ENCODE measurements around the gene SLC24A3.

The SLC24A3 gene

GRCh38 chr20:19310541-19310940, 98.1 kb downstream of the SLC24A3 start:
- no peak for FAIRE-seq

- no peak for FAIRE-seq
Measured at GRCh38 chr20:19313342-19314069, 101.1 kb downstream of the SLC24A3 start.

DNA sequence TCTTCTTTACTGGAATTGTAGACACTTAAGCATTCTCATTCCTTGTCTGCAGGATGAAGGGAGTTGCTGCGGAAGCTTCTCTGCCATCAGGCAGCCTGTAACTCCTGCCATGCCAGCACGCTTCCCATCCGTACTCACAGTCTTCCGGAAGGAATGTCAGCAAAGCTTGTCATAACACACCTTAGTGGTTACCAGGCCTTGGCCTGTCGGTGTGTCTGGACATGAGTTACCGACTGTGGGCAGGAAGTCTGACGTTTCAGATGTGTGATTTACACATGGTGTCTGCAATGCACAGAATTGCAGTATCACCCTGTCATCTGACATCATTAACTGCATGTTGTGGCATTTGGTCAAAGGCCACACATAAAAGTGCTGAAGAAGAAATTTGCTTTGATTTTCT, 102.2 kb downstream of the SLC24A3 start:
- no peak for FAIRE-seq

GRCh38 chr20:19317237-19318069, 105.0 kb downstream of the SLC24A3 start:
- FAIRE-seq = no peak

DNA sequence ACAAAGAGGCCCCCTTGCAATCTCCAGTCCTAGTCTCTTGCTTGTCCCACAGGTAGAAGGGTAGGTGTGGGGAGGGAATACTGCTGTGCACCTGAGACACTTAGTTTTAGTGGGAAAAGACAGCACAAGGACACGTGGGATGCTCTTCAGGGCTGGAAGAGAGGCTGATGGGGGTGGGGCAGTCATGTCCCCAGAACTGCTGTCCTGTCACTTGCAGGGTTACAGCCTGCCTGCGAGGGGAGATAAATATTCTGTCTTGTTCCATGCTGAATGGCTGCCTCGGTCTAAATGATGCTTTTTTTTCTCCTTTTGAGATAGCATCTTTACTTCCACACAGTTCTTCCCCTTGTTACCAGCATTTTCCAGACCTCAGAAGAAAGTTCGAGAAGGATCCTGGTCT, 106.2 kb downstream of the SLC24A3 start:
- FAIRE-seq = no peak

- FAIRE-seq = no peak
Measured at GRCh38 chr20:19320005-19320404, 107.6 kb downstream of the SLC24A3 start.

DNA sequence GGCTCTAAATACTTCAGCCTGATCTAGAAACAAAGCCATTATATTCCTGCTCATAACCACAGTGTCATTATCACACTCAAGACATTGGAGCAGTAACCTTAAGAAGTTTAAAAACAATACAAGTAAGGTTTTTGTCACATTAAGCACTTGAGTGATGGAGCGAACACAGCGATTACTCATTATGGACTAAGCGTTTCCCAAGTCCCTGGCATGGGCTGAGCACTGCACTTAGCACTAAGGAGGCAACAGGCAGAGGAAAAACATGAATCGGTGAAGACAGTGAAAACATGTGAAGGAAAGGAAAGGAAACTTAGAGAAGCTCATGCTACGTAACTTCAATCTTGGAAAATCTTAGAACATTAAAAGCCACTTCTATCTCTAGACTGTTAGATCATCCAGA, 108.7 kb downstream of the SLC24A3 start:
- FAIRE-seq = no peak

DNA sequence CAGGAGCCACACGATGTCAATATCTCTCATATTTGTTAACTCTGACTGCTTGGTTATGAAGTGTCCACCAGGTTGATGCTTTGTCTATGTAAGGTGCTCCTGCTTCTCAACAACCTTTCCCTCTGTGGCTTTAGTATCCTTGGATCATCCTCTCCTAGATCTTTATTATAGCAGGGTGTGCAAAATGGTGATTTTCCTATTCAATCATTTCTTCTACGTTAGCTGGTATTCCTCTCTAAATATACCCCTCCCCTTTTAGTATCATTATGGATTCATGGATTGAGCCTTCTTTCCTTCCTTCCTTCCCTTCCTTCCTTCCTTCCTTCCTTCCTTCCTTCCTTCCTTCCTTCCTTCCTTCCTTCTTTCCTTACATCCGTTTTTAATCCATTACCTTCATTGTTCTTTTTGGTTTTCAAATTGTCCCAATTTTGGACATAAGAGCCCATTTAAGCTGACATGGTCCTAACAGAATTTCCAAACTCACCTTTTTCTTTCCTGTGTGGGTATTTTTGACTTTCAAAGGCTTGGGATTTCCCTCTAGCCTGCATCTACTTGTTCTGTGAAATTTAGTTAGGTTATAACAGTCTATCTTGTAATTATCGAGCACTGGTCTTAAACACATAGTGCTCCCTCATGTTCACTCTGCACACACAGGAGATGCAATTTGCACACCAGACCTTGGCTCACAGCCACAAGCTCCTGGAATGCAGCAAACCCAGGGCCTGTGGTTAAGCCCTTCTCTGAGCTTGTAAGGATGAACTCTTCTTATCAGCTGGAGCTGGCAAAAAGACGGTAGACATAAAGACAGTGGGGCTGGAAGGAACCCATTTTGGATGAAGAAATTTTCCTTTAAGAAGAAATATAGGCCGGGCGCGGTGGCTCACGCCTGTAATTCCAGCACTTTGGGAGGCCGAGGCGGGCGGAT, 109.9 kb downstream of the SLC24A3 start:
- no peak for FAIRE-seq

- FAIRE-seq = no peak
Measured at GRCh38 chr20:19327401-19327800, 115.0 kb downstream of the SLC24A3 start.

GRCh38 chr20:19328676-19329075, 116.2 kb downstream of the SLC24A3 start:
- FAIRE-seq = no peak

GRCh38 chr20:19330038-19330437, 117.6 kb downstream of the SLC24A3 start:
- FAIRE-seq = no peak

- FAIRE-seq = no peak
Measured at GRCh38 chr20:19330731-19331130, 118.3 kb downstream of the SLC24A3 start.

DNA sequence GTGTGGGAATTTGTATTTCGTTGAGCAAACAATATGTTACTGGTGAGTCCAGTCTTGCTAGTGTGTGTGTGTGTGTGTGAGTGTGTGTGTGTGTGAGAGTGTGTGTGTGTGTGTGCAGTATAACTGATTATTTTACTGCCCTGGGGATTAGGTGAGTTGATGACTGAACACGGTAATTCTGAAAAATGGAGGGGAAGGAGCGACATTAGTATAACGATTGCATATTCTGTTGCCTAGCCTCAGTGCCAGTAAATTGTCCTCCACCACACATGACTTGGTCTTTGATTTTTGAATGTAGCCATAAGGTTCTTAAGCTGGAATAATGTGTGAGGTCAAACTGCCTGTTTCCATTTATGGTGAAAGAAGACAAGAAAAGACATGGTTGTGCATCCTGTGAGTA, 121.1 kb downstream of the SLC24A3 start:
- FAIRE-seq = no peak

- no peak for FAIRE-seq
Measured at GRCh38 chr20:19335341-19335740, 122.9 kb downstream of the SLC24A3 start.

DNA sequence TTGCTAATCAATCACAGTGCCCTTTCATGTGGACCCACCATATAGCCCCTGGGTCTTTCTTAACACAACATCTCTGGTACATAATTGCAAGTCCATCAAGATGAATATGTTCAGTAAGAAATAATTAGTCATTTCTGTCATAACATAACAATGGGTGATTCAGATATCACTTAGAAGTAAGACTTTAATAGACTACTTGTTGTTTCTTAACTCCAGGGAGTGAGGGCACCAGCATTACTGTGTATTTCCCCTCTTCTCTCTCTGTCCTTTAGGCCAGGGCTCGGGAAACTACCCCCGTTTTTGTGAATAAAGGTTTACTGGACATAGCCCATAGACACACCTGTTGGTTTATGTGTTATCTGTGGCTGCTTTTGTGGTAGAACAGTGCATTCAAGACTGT, 123.5 kb downstream of the SLC24A3 start:
- FAIRE-seq = no peak

- no peak for FAIRE-seq
Measured at GRCh38 chr20:19336631-19337030, 124.2 kb downstream of the SLC24A3 start.

- no peak for FAIRE-seq
Measured at GRCh38 chr20:19338380-19338779, 125.9 kb downstream of the SLC24A3 start.

- FAIRE-seq = no peak
Measured at GRCh38 chr20:19338960-19339359, 126.5 kb downstream of the SLC24A3 start.

DNA sequence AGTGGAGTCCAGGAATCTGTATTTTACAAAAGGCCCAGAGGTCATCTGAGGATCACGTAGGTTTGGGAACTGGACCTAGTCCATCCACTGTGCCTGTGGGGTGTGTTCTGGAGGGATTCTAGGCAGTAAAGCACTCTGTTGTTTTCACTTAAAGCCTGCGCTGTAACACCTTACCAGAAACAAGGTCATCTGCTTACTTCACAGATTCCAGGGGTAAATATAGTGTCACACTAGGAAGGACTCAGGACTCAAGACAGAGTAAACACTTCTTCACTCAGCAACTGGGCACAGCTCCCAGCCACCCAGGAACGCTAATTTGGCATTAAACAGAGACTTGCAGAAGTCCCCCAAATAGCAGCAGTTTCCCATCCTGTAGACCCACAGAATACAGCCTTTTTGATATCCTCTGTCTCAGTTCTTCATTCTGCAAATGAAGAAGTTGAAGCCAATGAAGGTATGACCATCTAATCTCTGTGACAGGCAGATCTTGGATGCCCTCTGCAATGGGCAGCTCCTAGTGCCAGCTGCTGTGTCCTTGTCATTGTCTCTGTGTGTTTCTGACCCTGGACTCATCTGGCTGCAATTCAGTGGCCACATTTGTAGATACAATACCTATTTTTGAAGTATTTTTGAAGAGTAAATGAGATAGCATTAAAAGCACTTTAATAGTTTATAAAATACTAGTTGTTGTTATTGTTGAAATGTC, 129.1 kb downstream of the SLC24A3 start:
- FAIRE-seq = no peak

GRCh38 chr20:19344341-19344740, 131.9 kb downstream of the SLC24A3 start:
- no peak for FAIRE-seq

DNA sequence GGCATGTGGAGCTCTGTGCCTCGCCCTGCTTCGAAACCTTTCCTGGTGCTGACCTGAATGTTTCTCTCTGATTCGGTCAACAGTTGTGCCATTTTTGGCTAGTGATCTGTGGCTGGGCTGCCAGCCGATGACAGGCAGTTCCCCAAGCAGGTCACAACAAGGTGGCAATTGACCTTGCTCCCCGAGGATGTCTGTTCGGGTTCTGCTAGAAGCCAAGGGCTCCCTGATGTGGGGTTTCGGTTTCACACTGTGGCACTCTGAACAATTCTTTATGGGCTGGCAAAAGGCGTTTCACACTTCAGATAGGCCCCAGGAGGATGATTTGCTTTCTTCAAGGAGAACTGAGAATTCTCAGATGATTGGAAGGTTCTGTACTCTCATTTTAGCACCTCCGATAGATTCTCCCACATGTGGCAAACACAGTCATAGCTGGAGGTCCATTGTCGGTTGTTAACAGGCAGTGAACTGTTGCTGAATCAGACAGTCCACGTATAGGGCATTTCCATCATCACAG, 135.6 kb downstream of the SLC24A3 start:
- FAIRE-seq = no peak

GRCh38 chr20:19348582-19348981, 136.1 kb downstream of the SLC24A3 start:
- FAIRE-seq = no peak
